GM12873 (cell line): ENCODE data around the gene GREM2.

Source experiments
- CTCF ChIP-seq: IDR thresholded peaks from 2 replicates; pipeline ENCODE4 v1.5.1; 2012; ENCODE audit warnings: low read depth, mild to moderate bottlenecking, moderate library complexity, low read length, control low read depth; ENCODE audit not compliant: insufficient read depth; ENCODE audit errors: missing control alignments

The GREM2 gene

GRCh38 chr1:240492832-240493440, 119.0 kb downstream of the GREM2 start:
- peak; percentile 17 for TF ChIP-seq CTCF

- no peak for TF ChIP-seq CTCF
Observed at GRCh38 chr1:240491796-240492195, 120.2 kb downstream of the GREM2 start.

GRCh38 chr1:240491156-240491555, 120.8 kb downstream of the GREM2 start:
- no peak for TF ChIP-seq CTCF

- TF ChIP-seq CTCF, result no peak
Observed at GRCh38 chr1:240487493-240487892, 124.5 kb downstream of the GREM2 start.

- no peak for TF ChIP-seq CTCF
Observed at GRCh38 chr1:240486611-240487010, 125.3 kb downstream of the GREM2 start.

GRCh38 chr1:240484804-240485443, 127.0 kb downstream of the GREM2 start:
- TF ChIP-seq CTCF, result no peak

GRCh38 chr1:240478536-240478935, 133.4 kb downstream of the GREM2 start:
- TF ChIP-seq CTCF, result no peak

- TF ChIP-seq CTCF, result no peak
Observed at GRCh38 chr1:240475832-240476231, 136.1 kb downstream of the GREM2 start.
